HEK293 (cell line): ENCODE data around the gene NUDT9.
"Not testable (repeated sequence)": the region's sequence is repeated elsewhere in the genome, so short reads cannot be mapped to it uniquely, and the experiment has no call there.

ENCODE experiments used
- CTCF ChIA-PET: fragments of 350-600 bp; formaldehyde crosslinking; extraction: SDS; loops from one replicate; lab custom pipeline; 2021; ENCODE audit warnings: antibody characterized with exemption; lab: Yijun Ruan, JAX
- POLR2A ChIA-PET: fragments of 300-600 bp; formaldehyde crosslinking; extraction: SDS; loops from one replicate; lab custom pipeline; 2020; ENCODE audit warnings: antibody characterized with exemption, inconsistent platforms; lab: Yijun Ruan, JAX
- H3K27ac ChIP-seq: fragments of 200-500 bp; sonication (Bioruptor generic); 2 replicates; pipeline ENCODE4 v1.5.1; 2014; ENCODE audit warnings: low read depth, low read length, control low read depth, inconsistent platforms; ENCODE audit errors: extremely low read depth
- H3K36me3 ChIP-seq, 2 experiments: fragments of 200-500 bp in 1 of 2; sonication (Bioruptor generic) in 1 of 2; 1 replicate in 1 of 2; 2 replicates in 1 of 2; pipeline ENCODE4 v1.5.1; 2014 to 2017; ENCODE audit warnings: inconsistent platforms in 2 of 2, low read length in 2 of 2; ENCODE audit not compliant: control insufficient read depth in 2 of 2, insufficient read depth in 1 of 2
- H3K4me1 ChIP-seq: fragments of 200-500 bp; sonication (Bioruptor generic); 2 replicates; pipeline ENCODE4 v1.5.1; 2014; ENCODE audit warnings: mild to moderate bottlenecking, low read length, inconsistent platforms; ENCODE audit not compliant: control insufficient read depth, insufficient read depth
- H3K4me3 ChIP-seq: 2 replicates; pipeline ENCODE4 v1.5.1; 2011; ENCODE audit warnings: low read depth, mild to moderate bottlenecking, control low read depth, low read length, moderate library complexity
- H3K9me3 ChIP-seq: fragments of 200-500 bp; sonication (Bioruptor generic); 2 replicates; pipeline ENCODE4 v1.5.1; 2014; ENCODE audit warnings: low read depth, low read length, inconsistent platforms; ENCODE audit not compliant: control insufficient read depth, insufficient read depth
- ATF2 ChIP-seq: fragments of 450-650 bp; formaldehyde crosslinking; IDR thresholded peaks from 2 replicates; pipeline ENCODE4 v1.5.1; 2016; ENCODE audit warnings: missing biosample characterization, missing genetic modification characterization, low read depth
- HIC1 ChIP-seq: fragments of 450-650 bp; formaldehyde crosslinking; IDR thresholded peaks from 2 replicates; pipeline ENCODE4 v1.5.1; 2016; ENCODE audit warnings: missing biosample characterization, missing genetic modification characterization
- KLF10 ChIP-seq: fragments of 450-650 bp; IDR thresholded peaks from 2 replicates; pipeline ENCODE4 v1.5.1; 2018; ENCODE audit warnings: missing biosample characterization, mild to moderate bottlenecking, missing genetic modification characterization
- PRDM6 ChIP-seq: fragments of 450-650 bp; formaldehyde crosslinking; IDR thresholded peaks from 2 replicates; pipeline ENCODE4 v1.5.1; 2017; ENCODE audit warnings: missing biosample characterization, missing genetic modification characterization
- ZBTB48 ChIP-seq: fragments of 450-650 bp; formaldehyde crosslinking; IDR thresholded peaks from 2 replicates; pipeline ENCODE4 v1.5.1; 2016; ENCODE audit warnings: missing biosample characterization, missing genetic modification characterization
- ZBTB6 ChIP-seq: fragments of 450-650 bp; formaldehyde crosslinking; IDR thresholded peaks from 2 replicates; pipeline ENCODE4 v1.5.1; 2017; ENCODE audit warnings: missing biosample characterization, missing genetic modification characterization
- ZFHX2 ChIP-seq: fragments of 450-650 bp; formaldehyde crosslinking; conservative IDR thresholded peaks from 2 replicates; pipeline ENCODE4 v1.5.1; 2016; ENCODE audit warnings: missing biosample characterization, missing genetic modification characterization
- ZFP3 ChIP-seq: fragments of 450-650 bp; formaldehyde crosslinking; IDR thresholded peaks from 2 replicates; pipeline ENCODE4 v1.5.1; 2016; ENCODE audit warnings: low read depth, missing biosample characterization, missing genetic modification characterization
- ZFP69B ChIP-seq: fragments of 450-650 bp; formaldehyde crosslinking; IDR thresholded peaks from 2 replicates; pipeline ENCODE4 v1.5.1; 2016; ENCODE audit warnings: missing biosample characterization, missing genetic modification characterization
- ZNF146 ChIP-seq: fragments of 450-650 bp; formaldehyde crosslinking; IDR thresholded peaks from 2 replicates; pipeline ENCODE4 v1.5.1; 2016; ENCODE audit warnings: missing biosample characterization, missing genetic modification characterization
- ZNF362 ChIP-seq: fragments of 450-650 bp; formaldehyde crosslinking; IDR thresholded peaks from 2 replicates; pipeline ENCODE4 v1.5.1; 2016; ENCODE audit warnings: missing biosample characterization, missing genetic modification characterization
- ZNF521 ChIP-seq: fragments of 450-650 bp; formaldehyde crosslinking; IDR thresholded peaks from 2 replicates; pipeline ENCODE4 v1.5.1; 2017; ENCODE audit warnings: missing biosample characterization, mild to moderate bottlenecking, missing genetic modification characterization
- ZNF544 ChIP-seq: fragments of 450-650 bp; formaldehyde crosslinking; IDR thresholded peaks from 2 replicates; pipeline ENCODE4 v1.5.0; 2017; ENCODE audit warnings: missing biosample characterization, missing genetic modification characterization
- ZNF664 ChIP-seq: fragments of 450-650 bp; formaldehyde crosslinking; IDR thresholded peaks from 2 replicates; pipeline ENCODE4 v1.5.1; 2016; ENCODE audit warnings: missing biosample characterization, missing genetic modification characterization
- ZNF692 ChIP-seq: fragments of 450-650 bp; formaldehyde crosslinking; IDR thresholded peaks from 2 replicates; pipeline ENCODE4 v1.5.1; 2016; ENCODE audit warnings: missing biosample characterization, missing genetic modification characterization

Gene NUDT9

GRCh38 chr4:87424099-87424543, 1.7 kb downstream of the NUDT9 start:
- peak overlapping the region; percentile 71 for H3K4me3 ChIP-seq

GRCh38 chr4:87425711-87426110, 3.3 kb downstream of the NUDT9 start:
- POLR2A ChIA-PET = no interaction called here
- no peak overlapping the region for H3K27ac ChIP-seq
- TF ChIP-seq ZBTB6 (tag by site-specific recombination) (0 out of 2 replicates have a peak, but pooled peaks have one; percentile 18), ATF2 (tag by site-specific recombination) (no peak)
- TF ChIP-seq, all 188 proteins: peak for 1
- no peak overlapping the region for H3K4me3 ChIP-seq
- H3K4me1 ChIP-seq = no peaks in the 10 kb centered on the region; the same call in 1 of the 2 replicates
- no peaks in the 10 kb centered on the region for H3K36me3 ChIP-seq
- no peaks in the 10 kb centered on the region for H3K9me3 ChIP-seq
- CTCF ChIA-PET = no interaction called here

More at GRCh38 chr4:87424099-87424543, 1.7 kb downstream of the NUDT9 start:
- H3K27ac ChIP-seq, H3K4me1 ChIP-seq: not testable (repeated sequence)
- TF ChIP-seq ZNF692 (tag by site-specific recombination) (peak; percentile 66), ZNF362 (tag by site-specific recombination) (peak; percentile 54; the same call in 1 of the 2 replicates), ZFP69B (tag by site-specific recombination) (0 out of 2 replicates have a peak, but pooled peaks have one; percentile 48)
- TF ChIP-seq, all 188 proteins: peak for 3; not testable (repeated sequence) for 185
- POLR2A ChIA-PET = interaction anchor here (0.6 kb wide), 1 partner anchor 401 kb away, joined by 4 read pairs; no protein-coding TSS in a partner anchor
- CTCF ChIA-PET, H3K36me3 ChIP-seq, H3K9me3 ChIP-seq: not testable (repeated sequence)

- H3K4me1 ChIP-seq = no peaks in the 10 kb centered on the region; the same call in 1 of the 2 replicates
- TF ChIP-seq ZNF362 (tag by site-specific recombination) (peak; percentile 86), KLF10 (tag by site-specific recombination) (no peak)
- TF ChIP-seq, all 188 proteins: peak for 1
- Histone ChIP-seq H3K9me3 (no peaks in the 10 kb centered on the region), H3K27ac (no peak overlapping the region), H3K4me3 (no peak overlapping the region), H3K36me3 (no peaks in the 10 kb centered on the region)
- CTCF ChIA-PET = no interaction called here
- POLR2A ChIA-PET = no interaction called here
Measured at GRCh38 chr4:87426865-87427517, 4.6 kb downstream of the NUDT9 start.

GRCh38 chr4:87427518-87427868, 5.1 kb downstream of the NUDT9 start:
- POLR2A ChIA-PET = no interaction called here
- Histone ChIP-seq H3K36me3 (no peaks in the 10 kb centered on the region), H3K27ac (no peak overlapping the region), H3K4me3 (no peak overlapping the region), H3K4me1 (no peaks in the 10 kb centered on the region; the same call in 1 of the 2 replicates), H3K9me3 (no peaks in the 10 kb centered on the region)
- CTCF ChIA-PET = no interaction called here
- TF ChIP-seq ZNF146 (tag by site-specific recombination) = no peak
- no peak for TF ChIP-seq ZNF521
- peak; percentile 30; the same call in 1 of the 2 replicates for TF ChIP-seq ZFHX2
- TF ChIP-seq PRDM6 = peak; percentile 73
- TF ChIP-seq ZNF664 (tag by site-specific recombination) = no peak
- TF ChIP-seq ZBTB48 (tag by site-specific recombination) = no peak
- no peak for TF ChIP-seq ZFP3 (tag by site-specific recombination)
- TF ChIP-seq HIC1 (tag by site-specific recombination) = no peak
- TF ChIP-seq ZNF544 (tag by site-specific recombination) = no peak
